Heart left ventricle (tissue), 16 donors: ENCODE data around the gene EXPH5. TPM values are rescaled to one million over a fixed set of nuclear protein-coding genes. Genes with fewer than 3 reads are reported as not detected.

ENCODE experiments used
- ATAC-seq, 4 donors: fragments of 200-7000 bp; cut with Tn5 transposase; one replicate each; pipeline ENCODE4 v1.9.1; 2020 to 2022; ENCODE audit warnings: moderate library complexity in 4 of 4, mild to moderate bottlenecking in 3 of 4, moderate number of reproducible peaks in 1 of 4
- DNase-seq, 5 donors: peaks; one replicate each; pipeline ENCODE4 v3.0.0-alpha.2; 2020
- H3K27ac ChIP-seq, 12 donors: fragments of 200-600 bp; sonication (generic) in 4 of 12; one replicate each; pipeline versions ENCODE4 v1.5.0 to v1.8.0; 2016 to 2022; ENCODE audit warnings: mild to moderate bottlenecking in 2 of 12
- H3K27me3 ChIP-seq, 9 donors: fragments of 200-600 bp; sonication (generic) in 2 of 9; one replicate each; pipeline versions ENCODE4 v1.5.1 to v1.8.0; 2016 to 2022; ENCODE audit warnings: mild to moderate bottlenecking in 3 of 9
- H3K36me3 ChIP-seq, 9 donors: fragments of 200-600 bp; sonication (generic) in 2 of 9; one replicate each; pipeline versions ENCODE4 v1.5.0 to v1.8.0; 2018 to 2022; ENCODE audit warnings: mild to moderate bottlenecking in 2 of 9
- H3K4me1 ChIP-seq, 12 donors: fragments of 200-600 bp; sonication (generic) in 4 of 12; one replicate each; pipeline versions ENCODE4 v1.5.0 to v1.8.0; 2016 to 2022; ENCODE audit warnings: mild to moderate bottlenecking in 3 of 12
- H3K4me3 ChIP-seq, 12 donors: fragments of 200-600 bp; sonication (generic) in 4 of 12; one replicate each; pipeline versions ENCODE4 v1.5.0 to v1.8.0; 2017 to 2022; ENCODE audit warnings: mild to moderate bottlenecking in 9 of 12, moderate library complexity in 4 of 12
- H3K9me3 ChIP-seq, 12 donors: fragments of 200-600 bp; sonication (generic) in 4 of 12; one replicate each; pipeline versions ENCODE4 v1.5.0 to v1.8.0; 2016 to 2022; ENCODE audit warnings: mild to moderate bottlenecking in 1 of 12
- POLR2A ChIP-seq, 2 donors: fragments of 450-650 bp; IDR thresholded peaks; one replicate each; pipeline ENCODE4 v1.6.1; 2017; ENCODE audit warnings: antibody characterized with exemption in 2 of 2, mild to moderate bottlenecking in 2 of 2, moderate library complexity in 2 of 2
- WGBS, 4 donors: extraction: QIAGEN DNeasy Blood & Tissue Kit in 2 of 4; methylation state at CpG; one replicate each; pipeline versions ENCODE4 v1.1.5 to v1.1.7; 2013 to 2018; 5-methylcytosine and 5-hydroxymethylcytosine counted together
- intact Hi-C, 10 donors: fragments of 100-400 bp; cut with DNase I; formaldehyde crosslinking; loops; one replicate each; pipeline versions ENCODE4 v1.11.1 to v1.14.2; 2022
- polyA plus RNA-seq, 2 donors: library from polyadenylated mRNA; stranded (reverse); fragments of 200-250 nt; gene quantifications; one replicate each; pipeline ENCODE4 v1.2.3, GENCODE V29; 2013
- total RNA-seq, 9 donors: library from RNA; depleted of rRNA in 2 of 9; stranded (reverse); fragments of >200 nt in 2 of 9; fragmentation: NEBNext Ultra II Directional in 3 of 9; extraction: Animal tissue kit (Norgen Biotek cat#: 25700) in 3 of 9; gene quantifications; one replicate each; pipeline versions ENCODE4 v1.1.0 to v1.2.4, GENCODE V29; 2016 to 2023
- TF ChIP-seq, protein P1 (sequence below), 12 donors: fragments of 200-600 bp; sonication (generic) in 4 of 12; IDR thresholded peaks; one replicate each; pipeline versions ENCODE4 v1.5.0 to v1.8.0; 2018 to 2022; ENCODE audit warnings: antibody characterized with exemption in 12 of 12, mild to moderate bottlenecking in 5 of 12
- donor health status: ischemic (EF 13 %, LVEDD 7.1; RV severe dilation, severe dysfunction).
- donor health status: healthy with polysubstance abuse.
- donor health status: DM: no; HTN: yes; CAD: no.
- donor health status: DM: no; HTN: no; CAD: no.
- donor health status: ischemic (EF 25% LVEDD 6.9; RV normal size, moderate dysfunction).
- donor health status: ischemic (EF 25% LVEDD 5.7; RV mildly dilated, moderate dysfunction).
- donor health status: healthy.
- donor health status: DM: yes; HTN: yes; CAD: no.
- donor health status: ischemic (EF 35%, LVEDD 5.7; RV mildly dilated, moderate dysfunction).
- donor health status: nonischemic (EF 11% LVEDD 7.7; RV severe dilation, severe dysfunction).
- donor health status: DM: yes; HTN: yes; CAD: no.
- donor health status: PGD.
- donor health status: ischemic (EF 29% LVEDD 5.4; RV normal size, mild dysfunction).
- donor health status: nonischemic (EF 23%, LVEDD 6.1; RV moderate dilation, normal function).

Gene EXPH5
- total and polyA plus RNA-seq, 11 donors, result 0.14 to 4.2 (median 1.1) TPM

GRCh38 chr11:108512708-108513107, 80.9 kb downstream of the EXPH5 start:
- Histone ChIP-seq H3K27ac (no peak overlapping the region), H3K9me3 (no peaks in the 10 kb centered on the region), H3K36me3 (peaks cover 0 to 4% (median 0%) of the 10 kb centered on the region in 9 donors), H3K4me3 (no peak overlapping the region), H3K4me1 (no peaks in the 10 kb centered on the region), H3K27me3 (no peaks in the 10 kb centered on the region)
- TF ChIP-seq POLR2A (IDR thresholded peaks at IDR 0.05), result no peak
- TF ChIP-seq, protein P1, sequence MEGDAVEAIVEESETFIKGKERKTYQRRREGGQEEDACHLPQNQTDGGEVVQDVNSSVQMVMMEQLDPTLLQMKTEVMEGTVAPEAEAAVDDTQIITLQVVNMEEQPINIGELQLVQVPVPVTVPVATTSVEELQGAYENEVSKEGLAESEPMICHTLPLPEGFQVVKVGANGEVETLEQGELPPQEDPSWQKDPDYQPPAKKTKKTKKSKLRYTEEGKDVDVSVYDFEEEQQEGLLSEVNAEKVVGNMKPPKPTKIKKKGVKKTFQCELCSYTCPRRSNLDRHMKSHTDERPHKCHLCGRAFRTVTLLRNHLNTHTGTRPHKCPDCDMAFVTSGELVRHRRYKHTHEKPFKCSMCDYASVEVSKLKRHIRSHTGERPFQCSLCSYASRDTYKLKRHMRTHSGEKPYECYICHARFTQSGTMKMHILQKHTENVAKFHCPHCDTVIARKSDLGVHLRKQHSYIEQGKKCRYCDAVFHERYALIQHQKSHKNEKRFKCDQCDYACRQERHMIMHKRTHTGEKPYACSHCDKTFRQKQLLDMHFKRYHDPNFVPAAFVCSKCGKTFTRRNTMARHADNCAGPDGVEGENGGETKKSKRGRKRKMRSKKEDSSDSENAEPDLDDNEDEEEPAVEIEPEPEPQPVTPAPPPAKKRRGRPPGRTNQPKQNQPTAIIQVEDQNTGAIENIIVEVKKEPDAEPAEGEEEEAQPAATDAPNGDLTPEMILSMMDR (IDR thresholded peaks at IDR 0.05), result no peak
- DNase-seq (no peak), ATAC-seq (no peak)
- 65 to 80% (median 72%) methylated on average over 2 of the region's 2 CpGs for WGBS, 4 donors
- intact Hi-C loops, result no loop called here

- peaks cover 0 to 4% (median 0%) of the 10 kb centered on the region in 9 donors for H3K36me3 ChIP-seq
- no peaks in the 10 kb centered on the region for H3K9me3 ChIP-seq
- no peaks in the 10 kb centered on the region for H3K27me3 ChIP-seq
- H3K27ac ChIP-seq, result no peak overlapping the region
- DNase-seq (no peak), ATAC-seq (no peak)
- TF ChIP-seq, protein P1 (IDR thresholded peaks at IDR 0.05), result no peak
- TF ChIP-seq POLR2A (IDR thresholded peaks at IDR 0.05), result no peak
- no peak overlapping the region for H3K4me3 ChIP-seq
- WGBS, 4 donors, result 75 to 88% (median 83%) methylated on average over 2 of the region's 2 CpGs
- intact Hi-C loops, result no loop called here
- no peaks in the 10 kb centered on the region for H3K4me1 ChIP-seq
Measured at GRCh38 chr11:108511851-108512474, 81.6 kb downstream of the EXPH5 start.

GRCh38 chr11:108508653-108509593, 84.6 kb downstream of the EXPH5 start:
- Histone ChIP-seq H3K27me3 (no peaks in the 10 kb centered on the region), H3K27ac (no peak overlapping the region), H3K4me3 (no peak overlapping the region), H3K4me1 (no peaks in the 10 kb centered on the region), H3K9me3 (no peaks in the 10 kb centered on the region), H3K36me3 (no peaks in the 10 kb centered on the region)
- intact Hi-C loops, result loop anchor here in 2 of 10 donors (2.0 to 10.0 kb wide), 2 partner anchors 28 to 136 kb away; no protein-coding TSS in a partner anchor
- WGBS, 4 donors, result 57 to 65% (median 62%) methylated on average over 3 of the region's 3 CpGs
- TF ChIP-seq, protein P1 (IDR thresholded peaks at IDR 0.05), result no peak
- TF ChIP-seq POLR2A (IDR thresholded peaks at IDR 0.05), result no peak
- ATAC-seq, result no peak
- DNase-seq, result no peak

GRCh38 chr11:108501396-108501795, 92.2 kb downstream of the EXPH5 start:
- no peaks in the 10 kb centered on the region for H3K27me3 ChIP-seq
- DNase-seq (no peak), ATAC-seq (no peak)
- H3K4me1 ChIP-seq, result peaks cover 0 to 12% (median 5%) of the 10 kb centered on the region in 12 donors
- H3K36me3 ChIP-seq, result no peaks in the 10 kb centered on the region
- H3K9me3 ChIP-seq, result no peaks in the 10 kb centered on the region
- no peak overlapping the region for H3K27ac ChIP-seq
- H3K4me3 ChIP-seq, result no peak overlapping the region
- TF ChIP-seq POLR2A (IDR thresholded peaks at IDR 0.05), result no peak
- TF ChIP-seq, protein P1 (IDR thresholded peaks at IDR 0.05), result no peak
- intact Hi-C loops, result loop anchor here in 1 of 10 donors (10.0 kb wide), 1 partner anchor 143 kb away; no protein-coding TSS in a partner anchor
- WGBS, 4 donors, result 65 to 74% (median 66%) methylated on average over 5 of the region's 5 CpGs
